ENCODE data around the gene LMNB1.
"Not testable (repeated sequence)": the region's sequence is repeated elsewhere in the genome, so short reads cannot be mapped to it uniquely, and the experiment has no call there.

LMNB1 gene

GRCh38 chr5:126793097-126793496, 16.2 kb downstream of the LMNB1 start:
- H3K27ac ChIP-seq: no peak overlapping the region
- TF ChIP-seq CTCF (conservative IDR thresholded peaks at IDR 0.05): no peak
- no peak for TF ChIP-seq ZFX (IDR thresholded peaks at IDR 0.05)

- not testable (repeated sequence) for H3K27ac ChIP-seq
These were observed 16.7 kb downstream of the LMNB1 start for GRCh38 chr5:126793648-126794047.

GRCh38 chr5:126794157-126794828, 17.4 kb downstream of the LMNB1 start:
- no peak overlapping the region for H3K27ac ChIP-seq
- no peak for TF ChIP-seq ZFX (IDR thresholded peaks at IDR 0.05)
- no peak for TF ChIP-seq CTCF (conservative IDR thresholded peaks at IDR 0.05)

GRCh38 chr5:126799780-126800179, 22.8 kb downstream of the LMNB1 start:
- no peak for TF ChIP-seq ZFX (IDR thresholded peaks at IDR 0.05)
- no peak for TF ChIP-seq CTCF (conservative IDR thresholded peaks at IDR 0.05)
- H3K27ac ChIP-seq: no peak overlapping the region

- no peak overlapping the region for H3K27ac ChIP-seq
- no peak for TF ChIP-seq ZFX (IDR thresholded peaks at IDR 0.05)
- TF ChIP-seq CTCF (conservative IDR thresholded peaks at IDR 0.05): no peak
These were observed 24.4 kb downstream of the LMNB1 start for GRCh38 chr5:126801174-126801991.

GRCh38 chr5:126801992-126802294, 25.0 kb downstream of the LMNB1 start:
- TF ChIP-seq ZFX (IDR thresholded peaks at IDR 0.05) (no peak), CTCF (conservative IDR thresholded peaks at IDR 0.05) (peak; percentile 69)
- H3K27ac ChIP-seq: no peak overlapping the region

GRCh38 chr5:126805063-126805462, 28.1 kb downstream of the LMNB1 start:
- TF ChIP-seq ZFX (IDR thresholded peaks at IDR 0.05): no peak
- TF ChIP-seq CTCF (conservative IDR thresholded peaks at IDR 0.05): no peak
- no peak overlapping the region for H3K27ac ChIP-seq
